ENCODE results near the gene HINT2. TPM values are rescaled to one million over a fixed set of nuclear protein-coding genes. Genes with fewer than 3 reads are reported as not detected.
A peak's percentile ranks its signal among the peaks of the same experiment; 100 is the strongest.

Gene HINT2
- total RNA-seq, 8 experiments from 2014 or later = 30.5 to 62.8 (median 42.9) TPM

- no peak for ATAC-seq (replicated peaks in 6 of 8)
- in situ Hi-C loops (cut with MboI; ENCODE audit: low pct_unique_long_range_greater_than_20kb in 2 of 9, low sequenced_read_pairs in 9 of 9, unreplicated experiment in 9 of 9) = loop anchor here in 5 of 9 experiments (25.0 kb wide), 2 partner anchors 90 to 215 kb away; no protein-coding TSS in a partner anchor
- WGBS, 10 experiments = 62 to 100% (median 92%) methylated on average over 2 to 6 of the region's 6 CpGs
- Histone ChIP-seq H3K27ac (no peak overlapping the region), H3K4me1 (replicated peaks in 1 of 2) (peaks cover 3 to 12% of the 10 kb centered on the region in 2 donors), H3K4me3 (no peak overlapping the region)
These were observed 17.3 kb downstream of the HINT2 start for GRCh38 chr9:35797311-35798109.

GRCh38 chr9:35795695-35796094 is 19.1 kb downstream of the HINT2 start:
- peaks cover 15 to 25% of the 10 kb centered on the region in 2 donors for H3K4me1 ChIP-seq (replicated peaks in 1 of 2)
- no peak overlapping the region for H3K27ac ChIP-seq
- peak in 1 of 8 experiments; percentile 2 for ATAC-seq (replicated peaks in 6 of 8)
- in situ Hi-C loops (cut with MboI; ENCODE audit: low pct_unique_long_range_greater_than_20kb in 2 of 9, low sequenced_read_pairs in 9 of 9, unreplicated experiment in 9 of 9) = loop anchor here in 5 of 9 experiments (25.0 kb wide), 2 partner anchors 92 to 217 kb away; no protein-coding TSS in a partner anchor
- no peak overlapping the region for H3K4me3 ChIP-seq

- no peak overlapping the region for H3K4me3 ChIP-seq
- peaks cover 21 to 39% of the 10 kb centered on the region in 2 donors for H3K4me1 ChIP-seq (replicated peaks in 1 of 2)
- WGBS, 10 experiments = 0 to 100% (median 86%) methylated on average over 1 to 2 of the region's 2 CpGs; no CpG with 5 or more reads in 6 of the 10 experiments
- in situ Hi-C loops (cut with MboI; ENCODE audit: low pct_unique_long_range_greater_than_20kb in 2 of 9, low sequenced_read_pairs in 9 of 9, unreplicated experiment in 9 of 9) = loop anchor here in 5 of 9 experiments (25.0 kb wide), 2 partner anchors 94 to 219 kb away; no protein-coding TSS in a partner anchor
- no peak overlapping the region for H3K27ac ChIP-seq
- peak in 1 of 8 experiments; percentile 8 for ATAC-seq (replicated peaks in 6 of 8)
These were observed 21.4 kb downstream of the HINT2 start for GRCh38 chr9:35793461-35793860.

GRCh38 chr9:35792826-35793225 is 22.0 kb downstream of the HINT2 start:
- 63 to 100% methylated on average over 1 to 4 of the region's 14 CpGs; no CpG with 5 or more reads in 8 of the 10 experiments for WGBS, 10 experiments
- ATAC-seq (replicated peaks in 6 of 8) = no peak
- in situ Hi-C loops (cut with MboI; ENCODE audit: low pct_unique_long_range_greater_than_20kb in 2 of 9, low sequenced_read_pairs in 9 of 9, unreplicated experiment in 9 of 9) = loop anchor here in 5 of 9 experiments (25.0 kb wide), 2 partner anchors 94 to 219 kb away; no protein-coding TSS in a partner anchor
- Histone ChIP-seq H3K27ac (no peak overlapping the region), H3K4me3 (no peak overlapping the region), H3K4me1 (replicated peaks in 1 of 2) (peaks cover 21 to 39% of the 10 kb centered on the region in 2 donors)

GRCh38 chr9:35792024-35792813 is 22.6 kb downstream of the HINT2 start:
- in situ Hi-C loops (cut with MboI; ENCODE audit: low pct_unique_long_range_greater_than_20kb in 2 of 9, low sequenced_read_pairs in 9 of 9, unreplicated experiment in 9 of 9) = loop anchor here in 5 of 9 experiments (25.0 kb wide), 2 partner anchors 95 to 220 kb away; no protein-coding TSS in a partner anchor
- peak overlapping the region; percentile 45 to 73 for H3K27ac ChIP-seq
- no peak for ATAC-seq (replicated peaks in 6 of 8)
- peaks cover 21 to 39% of the 10 kb centered on the region in 2 donors for H3K4me1 ChIP-seq (replicated peaks in 1 of 2)
- H3K4me3 ChIP-seq = peak overlapping the region; percentile 31 to 39 (median 36)
- 88 to 100% methylated on average over 1 to 5 of the region's 34 CpGs; no CpG with 5 or more reads in 8 of the 10 experiments for WGBS, 10 experiments

GRCh38 chr9:35791297-35791921 is 23.4 kb downstream of the HINT2 start, which contains the start of gene NPR2:
Gene NPR2 (plus strand): TSS chr9:35791591. CDS start chr9:35792409, 818 bp downstream.
- no CpG with 5 or more reads among the region's 64 CpGs for WGBS, 10 experiments
- Histone ChIP-seq H3K27ac (peak within 1 kb of the TSS; percentile 73 to 84), H3K4me3 (peak within 1 kb of the TSS; percentile 31 to 39 (median 36)), H3K4me1 (replicated peaks in 1 of 2) (peaks cover 21 to 39% of the 10 kb centered on the region in 2 donors)
- in situ Hi-C loops (cut with MboI; ENCODE audit: low pct_unique_long_range_greater_than_20kb in 2 of 9, low sequenced_read_pairs in 9 of 9, unreplicated experiment in 9 of 9) = loop anchor here in 5 of 9 experiments (25.0 kb wide), 2 partner anchors 96 to 221 kb away; no protein-coding TSS in a partner anchor
- ATAC-seq (replicated peaks in 6 of 8) = peak; percentile 57 to 75 (median 68)

- in situ Hi-C loops (cut with MboI; ENCODE audit: low pct_unique_long_range_greater_than_20kb in 2 of 9, low sequenced_read_pairs in 9 of 9, unreplicated experiment in 9 of 9) = loop anchor here in 5 of 9 experiments (25.0 kb wide), 2 partner anchors 97 to 222 kb away; no protein-coding TSS in a partner anchor
These were observed 24.2 kb downstream of the HINT2 start for GRCh38 chr9:35790385-35791296.

GRCh38 chr9:35790025-35790384 is 24.8 kb downstream of the HINT2 start:
- in situ Hi-C loops (cut with MboI; ENCODE audit: low pct_unique_long_range_greater_than_20kb in 2 of 9, low sequenced_read_pairs in 9 of 9, unreplicated experiment in 9 of 9) = loop anchor here in 5 of 9 experiments (25.0 kb wide), 2 partner anchors 97 to 222 kb away; no protein-coding TSS in a partner anchor
- WGBS, 10 experiments = 0 to 50% (median 25%) methylated on average over 1 to 4 of the region's 4 CpGs
- peak in 6 of 8 experiments; percentile 1 to 7 (median 2) for ATAC-seq (replicated peaks in 6 of 8)
- H3K4me3 ChIP-seq = no peak overlapping the region
- peak overlapping the region in 1 of 2 donors; percentile 84 for H3K27ac ChIP-seq
- H3K4me1 ChIP-seq (replicated peaks in 1 of 2) = peaks cover 21 to 39% of the 10 kb centered on the region in 2 donors

More at GRCh38 chr9:35790385-35791296, 24.2 kb downstream of the HINT2 start:
- Histone ChIP-seq H3K4me3 (peak overlapping the region; percentile 31 to 39 (median 36)), H3K27ac (peak overlapping the region; percentile 13 to 84), H3K4me1 (replicated peaks in 1 of 2) (peaks cover 21 to 39% of the 10 kb centered on the region in 2 donors)
- peak; percentile 71 to 90 (median 86) for ATAC-seq (replicated peaks in 6 of 8)
- WGBS, 10 experiments = 1 to 64% (median 8%) methylated on average over 1 to 8 of the region's 37 CpGs; no CpG with 5 or more reads in 2 of the 10 experiments

GRCh38 chr9:35789541-35789940 is 25.3 kb downstream of the HINT2 start:
- Histone ChIP-seq H3K27ac (no peak overlapping the region), H3K4me1 (replicated peaks in 1 of 2) (peaks cover 21 to 39% of the 10 kb centered on the region in 2 donors), H3K4me3 (no peak overlapping the region)
- in situ Hi-C loops (cut with MboI; ENCODE audit: low pct_unique_long_range_greater_than_20kb in 2 of 9, low sequenced_read_pairs in 9 of 9, unreplicated experiment in 9 of 9) = loop anchor here in 5 of 9 experiments (10.0 to 25.0 kb wide), 3 partner anchors 95 to 223 kb away; no protein-coding TSS in a partner anchor
- 25 to 95% (median 80%) methylated on average over 1 to 2 of the region's 2 CpGs; no CpG with 5 or more reads in 1 of the 10 experiments for WGBS, 10 experiments
- no peak for ATAC-seq (replicated peaks in 6 of 8)

GRCh38 chr9:35783418-35783817 is 31.4 kb downstream of the HINT2 start:
- H3K4me1 ChIP-seq (replicated peaks in 1 of 2) = no peaks in the 10 kb centered on the region
- in situ Hi-C loops (cut with MboI; ENCODE audit: low pct_unique_long_range_greater_than_20kb in 2 of 9, low sequenced_read_pairs in 9 of 9, unreplicated experiment in 9 of 9) = loop anchor here in 5 of 9 experiments (10.0 to 25.0 kb wide), 3 partner anchors 101 to 229 kb away; no protein-coding TSS in a partner anchor
- no peak overlapping the region for H3K4me3 ChIP-seq
- H3K27ac ChIP-seq = no peak overlapping the region
- ATAC-seq (replicated peaks in 6 of 8) = no peak

- no peak overlapping the region for H3K27ac ChIP-seq
- no peaks in the 10 kb centered on the region for H3K4me1 ChIP-seq (replicated peaks in 1 of 2)
- ATAC-seq (replicated peaks in 6 of 8) = no peak
- WGBS, 10 experiments = 60% methylated on average over 1 of the region's 2 CpGs; no CpG with 5 or more reads in 9 of the 10 experiments
- in situ Hi-C loops (cut with MboI; ENCODE audit: low pct_unique_long_range_greater_than_20kb in 2 of 9, low sequenced_read_pairs in 9 of 9, unreplicated experiment in 9 of 9) = loop anchor here in 5 of 9 experiments (10.0 to 25.0 kb wide), 3 partner anchors 104 to 231 kb away; no protein-coding TSS in a partner anchor
- H3K4me3 ChIP-seq = no peak overlapping the region
These were observed 33.8 kb downstream of the HINT2 start for GRCh38 chr9:35781066-35781465.

All from motor neuron (in vitro differentiated cells).